Measurements from ENCODE around the gene MOXD1. TPM values are rescaled to one million over a fixed set of nuclear protein-coding genes. Genes with fewer than 3 reads are reported as not detected.
"Not testable (repeated sequence)": the region's sequence is repeated elsewhere in the genome, so short reads cannot be mapped to it uniquely, and the experiment has no call there.

Gene MOXD1
- total RNA-seq, 2 experiments from 2014 or later = not detected

DNA sequence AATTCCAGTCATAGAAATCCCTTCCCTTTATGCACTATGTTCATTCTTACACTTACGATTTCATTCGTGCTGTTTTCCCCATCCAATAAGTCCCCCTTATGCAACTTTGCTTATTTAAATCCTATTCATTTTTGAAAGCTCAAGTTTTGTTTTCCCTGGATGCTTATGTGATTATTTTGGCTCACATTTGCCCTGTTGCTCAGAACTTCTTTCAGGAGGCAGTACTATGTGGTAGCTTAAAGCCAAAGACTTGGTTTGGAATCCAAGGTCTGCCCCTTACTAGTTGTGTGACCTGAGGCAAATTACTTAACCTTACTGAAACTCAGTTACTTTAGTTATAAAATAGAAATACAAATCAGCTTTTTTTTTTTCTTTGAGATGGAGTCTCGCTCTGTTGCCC lies 59.6 kb downstream of the MOXD1 start:
- Mint-ChIP-seq H3K27me3 (no peaks in the 10 kb centered on the region), H3K27ac (no peak overlapping the region), H3K4me1 (no peaks in the 10 kb centered on the region), H3K4me3 (no peak overlapping the region), H3K36me3 (ENCODE audit: low read depth) (no peaks in the 10 kb centered on the region), H3K9me3 (ENCODE audit: low read depth) (peaks cover 3% of the 10 kb centered on the region)
- intact Hi-C loops (cut with DNase I, micrococcal nuclease) = no loop called here
- ChIA-PET POLR2A (no interaction called here), CTCF (no interaction called here)
- no peak for DNase-seq
- no peak for ATAC-seq

DNA sequence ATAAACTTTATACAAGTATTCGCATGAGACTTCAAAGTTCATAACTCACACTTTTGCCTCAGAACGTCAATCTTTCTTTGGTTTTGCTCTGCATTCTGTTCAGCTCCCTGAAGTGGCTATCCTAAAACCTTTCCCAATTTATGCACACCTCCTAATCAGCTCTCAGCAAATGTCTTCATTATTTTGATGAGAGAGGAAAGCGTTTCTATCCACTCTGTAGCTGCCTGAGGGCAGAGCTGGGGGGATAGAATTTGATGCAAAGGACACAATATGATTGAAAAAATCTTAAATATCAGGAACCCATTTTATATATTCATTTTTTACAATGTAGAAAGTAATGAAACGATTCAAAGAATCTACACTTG lies 66.8 kb downstream of the MOXD1 start:
- CTCF ChIA-PET = interaction anchor here (1.5 kb wide), 1 partner anchor 55 kb away, joined by 3 read pairs; no protein-coding TSS in a partner anchor
- Mint-ChIP-seq H3K27me3 (peaks cover 12% of the 10 kb centered on the region), H3K9me3 (ENCODE audit: low read depth) (no peaks in the 10 kb centered on the region), H3K4me1 (no peaks in the 10 kb centered on the region), H3K4me3 (no peak overlapping the region), H3K27ac (no peak overlapping the region), H3K36me3 (ENCODE audit: low read depth) (no peaks in the 10 kb centered on the region)
- ATAC-seq (no peak), DNase-seq (no peak)
- intact Hi-C loops (cut with DNase I, micrococcal nuclease) = no loop called here
- POLR2A ChIA-PET = no interaction called here

DNA sequence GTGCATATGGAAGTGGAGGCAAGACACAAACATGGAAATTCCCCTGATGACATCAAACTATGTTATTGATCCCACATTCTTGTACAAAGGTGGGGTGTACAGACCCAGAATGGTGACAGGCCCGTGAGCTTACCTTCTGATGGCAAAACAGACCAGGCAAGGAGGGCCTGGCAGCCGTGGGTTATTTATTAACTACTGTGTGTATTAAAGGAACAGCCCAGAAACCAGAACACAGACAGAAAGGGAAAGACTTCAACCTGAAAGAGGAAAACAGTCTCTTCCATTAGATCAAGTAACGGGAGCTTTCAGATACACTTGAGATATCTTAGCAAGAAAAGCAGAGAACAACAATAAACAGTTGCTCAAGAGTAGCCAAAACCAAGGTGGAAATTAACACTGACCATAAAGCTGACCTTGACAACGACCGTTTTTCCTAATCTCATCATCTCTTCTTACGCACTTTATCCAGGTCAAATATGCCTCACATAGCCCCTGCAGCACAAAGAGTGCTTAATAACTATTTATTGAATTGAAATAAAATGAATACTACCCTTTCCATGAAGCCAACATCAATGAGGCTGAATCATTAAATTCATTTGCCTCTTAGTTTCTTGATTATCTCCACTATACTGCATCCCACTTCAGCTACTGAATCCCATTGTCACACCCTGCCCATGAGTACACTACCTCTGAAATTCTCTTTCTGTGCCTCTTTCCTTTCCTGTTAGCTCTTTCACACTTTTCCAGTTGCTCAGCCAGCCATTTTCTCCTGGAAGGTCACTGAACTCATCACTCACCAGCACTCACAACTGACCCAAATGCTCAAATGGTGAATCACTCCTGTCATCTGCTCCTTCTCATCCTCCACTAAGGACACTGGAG lies 67.4 kb downstream of the MOXD1 start:
- intact Hi-C loops (cut with DNase I, micrococcal nuclease) = no loop called here
- ChIA-PET CTCF (interaction anchor here (1.5 kb wide), 1 partner anchor 54 kb away, joined by 3 read pairs; no protein-coding TSS in a partner anchor), POLR2A (no interaction called here)
- Mint-ChIP-seq H3K27me3 (peaks cover 12% of the 10 kb centered on the region), H3K4me3 (no peak overlapping the region), H3K9me3 (ENCODE audit: low read depth) (no peaks in the 10 kb centered on the region), H3K27ac (no peak overlapping the region), H3K36me3 (ENCODE audit: low read depth) (no peaks in the 10 kb centered on the region), H3K4me1 (no peaks in the 10 kb centered on the region)
- no peak for ATAC-seq
- no peak for DNase-seq

DNA sequence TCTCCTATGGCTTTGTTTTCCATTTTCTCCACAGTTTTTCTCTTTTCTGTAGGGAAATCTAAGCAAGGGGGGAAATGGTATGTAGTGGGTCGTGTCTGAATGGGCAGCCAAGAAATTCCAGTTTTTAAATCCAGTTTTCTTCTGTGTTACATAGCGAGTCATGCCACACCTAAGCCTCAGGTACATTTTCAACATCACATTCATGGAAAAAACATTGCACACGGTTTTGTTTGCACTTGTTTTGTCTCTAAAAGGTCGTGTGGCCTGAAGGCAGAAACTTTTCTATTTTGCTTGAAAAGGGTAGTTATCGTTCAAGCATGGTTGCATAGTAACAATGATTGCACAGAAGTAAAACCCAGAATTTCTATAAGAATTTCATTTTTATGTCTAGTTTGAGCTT lies 70.5 kb downstream of the MOXD1 start:
- ChIA-PET CTCF (no interaction called here), POLR2A (no interaction called here)
- DNase-seq = no peak
- Mint-ChIP-seq H3K4me1 (no peaks in the 10 kb centered on the region), H3K36me3 (ENCODE audit: low read depth) (no peaks in the 10 kb centered on the region), H3K27me3 (peaks cover 13% of the 10 kb centered on the region), H3K4me3 (no peak overlapping the region), H3K9me3 (ENCODE audit: low read depth) (no peaks in the 10 kb centered on the region), H3K27ac (no peak overlapping the region)
- intact Hi-C loops (cut with DNase I, micrococcal nuclease) = no loop called here
- no peak for ATAC-seq

DNA sequence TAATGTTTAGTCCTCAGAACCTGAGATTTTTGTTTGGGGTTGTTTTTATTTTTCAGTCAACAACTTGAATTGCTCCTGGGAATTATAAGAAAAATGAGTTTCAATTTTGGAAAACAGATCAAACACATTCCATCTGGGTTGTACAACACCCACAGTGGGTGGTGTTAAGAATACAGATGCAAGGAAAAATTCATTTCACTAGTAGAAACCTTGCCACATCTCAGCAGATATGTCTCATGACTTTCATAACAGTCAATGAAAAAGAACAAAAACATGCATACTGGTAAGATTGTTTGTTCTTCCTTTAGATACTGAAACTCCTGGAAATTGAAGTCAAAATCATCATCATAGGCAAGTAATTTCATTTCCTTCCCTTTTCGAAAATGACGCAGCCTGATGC lies 78.9 kb downstream of the MOXD1 start:
- no peaks in the 10 kb centered on the region for H3K36me3 Mint-ChIP-seq (ENCODE audit: low read depth)
- H3K4me3 Mint-ChIP-seq = no peak overlapping the region
- no peak overlapping the region for H3K27ac Mint-ChIP-seq
- ChIA-PET CTCF (interaction anchor here (3.6 kb wide), 1 partner anchor 43 kb away, joined by 16 read pairs; no protein-coding TSS in a partner anchor), POLR2A (no interaction called here)
- H3K27me3 Mint-ChIP-seq = peaks cover 16% of the 10 kb centered on the region
- H3K9me3 Mint-ChIP-seq (ENCODE audit: low read depth) = no peaks in the 10 kb centered on the region
- intact Hi-C loops (cut with DNase I, micrococcal nuclease) = loop anchor here in 1 of 2 experiments (5.0 kb wide), 1 partner anchor 45 kb away; no protein-coding TSS in a partner anchor
- ATAC-seq (no peak), DNase-seq (no peak)
- peaks cover 2% of the 10 kb centered on the region for H3K4me1 Mint-ChIP-seq

DNA sequence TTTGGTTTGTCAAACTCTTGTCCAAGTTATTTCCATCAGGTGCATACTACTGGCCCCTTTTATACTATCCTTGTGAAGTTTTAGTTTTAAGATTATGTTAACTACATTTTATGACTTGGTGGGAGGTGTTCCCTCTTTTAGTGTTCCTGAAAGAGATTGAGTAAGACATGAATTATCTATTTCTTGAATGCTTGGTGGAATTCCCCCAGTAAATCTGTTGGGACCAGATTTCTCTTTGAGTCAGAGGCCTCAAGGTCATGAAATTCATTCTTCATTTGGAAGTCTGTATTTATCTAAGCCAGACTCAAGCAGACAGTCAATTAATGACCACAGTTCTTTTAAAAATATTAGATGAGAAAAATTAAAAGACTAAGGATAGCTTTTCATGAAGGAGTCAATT lies 81.3 kb downstream of the MOXD1 start:
- Mint-ChIP-seq H3K9me3 (ENCODE audit: low read depth) (peaks cover 7% of the 10 kb centered on the region), H3K4me3 (no peak overlapping the region), H3K36me3 (ENCODE audit: low read depth) (no peaks in the 10 kb centered on the region), H3K27me3 (peaks cover 8% of the 10 kb centered on the region), H3K4me1 (peaks cover 2% of the 10 kb centered on the region), H3K27ac (no peak overlapping the region)
- ChIA-PET CTCF (interaction anchor here (0.7 to 3.6 kb wide), 3 partner anchors 22 to 53 kb away, joined by 3 to 16 read pairs (median 3); no protein-coding TSS in a partner anchor), POLR2A (no interaction called here)
- DNase-seq (no peak), ATAC-seq (no peak)
- intact Hi-C loops (cut with DNase I, micrococcal nuclease) = loop anchor here in 1 of 2 experiments (5.0 kb wide), 1 partner anchor 47 kb away; no protein-coding TSS in a partner anchor

DNA sequence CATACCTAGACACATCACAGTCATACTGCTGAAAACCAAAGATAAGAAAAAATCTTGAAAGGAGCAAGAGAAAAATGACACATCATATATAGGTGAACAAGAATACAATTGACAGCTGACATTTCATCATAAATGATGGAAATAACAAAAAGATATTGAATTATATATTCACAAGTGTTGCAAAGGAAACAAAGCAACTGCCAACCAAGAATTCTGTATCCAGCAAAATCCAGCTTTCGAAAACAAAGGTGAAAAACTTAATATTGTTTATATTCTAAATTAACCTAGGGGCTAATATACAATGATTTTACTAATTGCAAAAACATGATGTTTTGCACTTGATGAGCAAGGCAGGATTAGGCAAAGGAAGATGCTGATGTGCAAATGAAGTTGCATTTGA lies 84.3 kb downstream of the MOXD1 start:
- no peak overlapping the region for H3K27ac Mint-ChIP-seq
- no peak overlapping the region for H3K4me3 Mint-ChIP-seq
- H3K27me3 Mint-ChIP-seq = peaks cover 4% of the 10 kb centered on the region
- H3K9me3 Mint-ChIP-seq (ENCODE audit: low read depth) = peaks cover 7% of the 10 kb centered on the region
- DNase-seq = no peak
- intact Hi-C loops (cut with DNase I, micrococcal nuclease) = no loop called here
- CTCF ChIA-PET = interaction anchor here (0.8 to 1.7 kb wide), 4 partner anchors 10 to 61 kb away, joined by 4 to 7 read pairs (median 4); no protein-coding TSS in a partner anchor
- no peaks in the 10 kb centered on the region for H3K36me3 Mint-ChIP-seq (ENCODE audit: low read depth)
- ATAC-seq = no peak
- POLR2A ChIA-PET = no interaction called here
- no peaks in the 10 kb centered on the region for H3K4me1 Mint-ChIP-seq

DNA sequence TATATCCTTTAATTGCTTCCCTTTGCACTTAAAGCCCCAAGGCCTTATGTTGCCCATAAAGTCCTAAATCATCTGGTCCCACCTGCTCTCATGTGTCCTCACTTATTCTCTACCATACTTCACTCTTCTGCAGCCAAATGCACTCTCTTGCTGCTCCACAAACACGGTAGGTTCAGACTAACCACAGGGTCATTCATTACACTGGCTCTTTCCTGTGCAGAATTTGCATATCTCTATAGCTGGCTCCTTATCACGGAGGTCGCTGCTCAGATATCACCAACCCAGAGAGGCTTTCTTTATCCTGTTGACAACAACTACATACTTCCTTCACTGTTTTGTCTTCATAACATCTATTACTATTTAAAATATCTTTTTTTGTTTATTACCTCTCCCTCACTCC lies 86.8 kb downstream of the MOXD1 start:
- intact Hi-C loops (cut with DNase I, micrococcal nuclease) = no loop called here

DNA sequence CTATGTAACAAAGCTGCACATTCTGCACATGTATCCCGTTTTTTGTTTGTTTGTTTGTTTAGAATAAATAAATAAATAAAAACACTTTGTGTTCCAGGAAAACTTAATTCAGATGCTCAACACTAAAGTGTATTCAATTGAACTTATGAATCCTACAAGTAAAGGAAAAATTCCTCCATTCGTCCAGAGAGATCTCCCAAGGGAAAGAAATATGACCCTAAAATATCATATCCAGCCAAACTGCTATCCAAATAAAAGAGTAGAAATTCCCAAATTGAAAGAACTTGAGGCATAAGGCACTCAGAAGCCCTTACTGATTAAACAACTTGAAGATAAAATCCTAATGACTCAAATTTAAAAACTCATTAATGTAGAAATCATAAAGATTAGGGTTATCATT lies 90.4 kb downstream of the MOXD1 start:
- ChIA-PET CTCF (no interaction called here), POLR2A (no interaction called here)
- Mint-ChIP-seq H3K4me1 (no peaks in the 10 kb centered on the region), H3K27me3 (peaks cover 17% of the 10 kb centered on the region), H3K36me3 (ENCODE audit: low read depth) (no peaks in the 10 kb centered on the region), H3K4me3 (no peak overlapping the region), H3K27ac (no peak overlapping the region), H3K9me3 (ENCODE audit: low read depth) (peaks cover 8% of the 10 kb centered on the region)
- ATAC-seq = no peak
- DNase-seq = no peak
- intact Hi-C loops (cut with DNase I, micrococcal nuclease) = no loop called here

More for the DNA sequence above, 86.8 kb downstream of the MOXD1 start:
- no peak for DNase-seq
- no peak for ATAC-seq
- Mint-ChIP-seq H3K4me3 (no peak overlapping the region), H3K9me3 (ENCODE audit: low read depth) (peaks cover 7% of the 10 kb centered on the region), H3K27me3 (peaks cover 2% of the 10 kb centered on the region), H3K27ac (no peak overlapping the region), H3K4me1 (no peaks in the 10 kb centered on the region), H3K36me3 (ENCODE audit: low read depth) (no peaks in the 10 kb centered on the region)
- CTCF ChIA-PET = no interaction called here
- POLR2A ChIA-PET = no interaction called here

DNA sequence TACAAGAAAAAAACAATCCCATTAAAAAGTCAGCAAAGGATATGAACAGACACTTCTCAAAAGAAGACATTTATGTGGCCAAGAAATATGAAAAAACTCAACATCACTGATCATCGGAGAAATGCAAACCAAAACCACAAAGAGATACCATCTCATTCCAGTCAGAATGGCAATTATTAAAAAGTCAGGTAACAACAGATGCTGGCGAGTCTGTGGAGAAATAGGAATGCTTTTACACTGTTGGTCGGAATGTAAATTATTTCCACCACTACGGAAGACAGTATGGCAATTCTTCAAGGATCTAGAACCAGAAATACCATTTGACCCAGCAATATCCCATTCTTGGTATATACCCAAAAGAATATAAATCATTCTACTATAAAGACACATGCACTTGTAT lies 91.1 kb downstream of the MOXD1 start:
- H3K36me3 Mint-ChIP-seq (ENCODE audit: low read depth); DNase-seq; H3K4me1 Mint-ChIP-seq; H3K9me3 Mint-ChIP-seq (ENCODE audit: low read depth); H3K27ac Mint-ChIP-seq; ATAC-seq; CTCF ChIA-PET; POLR2A ChIA-PET; H3K4me3 Mint-ChIP-seq; intact Hi-C loops (cut with DNase I, micrococcal nuclease): not testable (repeated sequence)
- peaks cover 17% of the 10 kb centered on the region for H3K27me3 Mint-ChIP-seq

DNA sequence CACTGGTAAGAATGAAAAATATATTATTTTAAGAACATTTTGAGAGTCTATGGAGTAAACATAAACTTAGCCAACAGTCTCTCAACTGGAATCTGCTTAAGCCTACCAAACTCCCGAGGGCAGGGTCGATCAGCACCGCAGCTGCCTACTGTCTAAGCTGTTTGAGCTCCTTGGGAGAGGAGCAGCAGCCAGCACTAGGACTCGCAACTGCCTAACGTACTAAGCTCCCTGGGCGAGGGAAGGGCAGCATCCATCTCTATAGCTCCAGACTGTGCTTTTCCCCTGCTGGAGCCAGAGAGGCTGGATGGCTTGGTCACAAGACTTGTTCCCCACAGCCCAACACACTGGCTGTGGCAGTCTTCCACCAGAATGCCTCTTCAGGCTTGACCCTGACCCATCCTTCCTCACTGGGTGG lies 96.4 kb downstream of the MOXD1 start:
- Mint-ChIP-seq H3K36me3 (ENCODE audit: low read depth) (no peaks in the 10 kb centered on the region), H3K9me3 (ENCODE audit: low read depth) (peaks cover 8% of the 10 kb centered on the region), H3K4me1 (no peaks in the 10 kb centered on the region), H3K27ac (no peak overlapping the region), H3K4me3 (no peak overlapping the region), H3K27me3 (peaks cover 23% of the 10 kb centered on the region)
- DNase-seq (no peak), ATAC-seq (no peak)
- intact Hi-C loops (cut with DNase I, micrococcal nuclease) = loop anchor here in 1 of 2 experiments (5.0 kb wide), 1 partner anchor 87 kb away; no protein-coding TSS in a partner anchor
- POLR2A ChIA-PET = no interaction called here
- CTCF ChIA-PET = interaction anchor here (8.6 kb wide), 1 partner anchor 179 kb away, joined by 100 read pairs; no protein-coding TSS in a partner anchor

All from activated CD4-positive, alpha-beta T cell treated with anti-CD3 and anti-CD28 coated beads for 36 hours (primary cell).